ACC112 (cell line): ENCODE measurements around the gene STT3B.
"Not testable (repeated sequence)": the region's sequence is repeated elsewhere in the genome, so short reads cannot be mapped to it uniquely, and the experiment has no call there.

Source experiments
- H2AFZ ChIP-seq: fragments of 200-600 bp; sonication (generic); one replicate; pipeline ENCODE4 v1.6.0; 2017; ENCODE audit warnings: antibody characterized with exemption, low read length; ENCODE audit not compliant: unreplicated experiment
- H3K27ac ChIP-seq: fragments of 200-600 bp; sonication (generic); 2 replicates; pipeline ENCODE4 v1.5.1; 2014; ENCODE audit warnings: low read depth, mild to moderate bottlenecking, antibody characterized with exemption, low read length, moderate library complexity
- H3K27me3 ChIP-seq: fragments of 200-600 bp; sonication (generic); 2 replicates; pipeline ENCODE4 v1.6.1; 2014; ENCODE audit warnings: mild to moderate bottlenecking, antibody characterized with exemption, low read length, moderate library complexity, mixed read lengths; ENCODE audit not compliant: insufficient read depth
- H3K36me3 ChIP-seq: fragments of 200-600 bp; sonication (generic); 2 replicates; pipeline ENCODE4 v1.6.1; 2016; ENCODE audit warnings: mild to moderate bottlenecking, antibody characterized with exemption, low read length, moderate library complexity, mixed read lengths; ENCODE audit not compliant: insufficient read depth
- H3K4me1 ChIP-seq: fragments of 200-600 bp; sonication (generic); one replicate; pipeline ENCODE4 v1.6.1; 2016; ENCODE audit warnings: low read length, mixed read lengths; ENCODE audit not compliant: insufficient read depth, unreplicated experiment, control insufficient read depth
- H3K4me3 ChIP-seq: fragments of 200-600 bp; sonication (generic); 2 replicates; pipeline ENCODE4 v1.5.1; 2014; ENCODE audit warnings: mild to moderate bottlenecking, low read depth, low read length
- H3K79me2 ChIP-seq: fragments of 200-600 bp; sonication (generic); one replicate; pipeline ENCODE4 v1.6.0; 2016; ENCODE audit warnings: low read length; ENCODE audit not compliant: control insufficient read depth, unreplicated experiment, insufficient read depth

The STT3B gene

GRCh38 chr3:31499281-31499680, 33.4 kb upstream of the STT3B start:
- no peak overlapping the region for H3K4me3 ChIP-seq
- H3K36me3 ChIP-seq: no peaks in the 10 kb centered on the region
- peaks cover 6% of the 10 kb centered on the region for H3K4me1 ChIP-seq
- no peaks in the 10 kb centered on the region for H3K79me2 ChIP-seq
- no peak overlapping the region for H3K27ac ChIP-seq
- no peak overlapping the region for H2AFZ ChIP-seq
- H3K27me3 ChIP-seq: peaks cover 32% of the 10 kb centered on the region

DNA sequence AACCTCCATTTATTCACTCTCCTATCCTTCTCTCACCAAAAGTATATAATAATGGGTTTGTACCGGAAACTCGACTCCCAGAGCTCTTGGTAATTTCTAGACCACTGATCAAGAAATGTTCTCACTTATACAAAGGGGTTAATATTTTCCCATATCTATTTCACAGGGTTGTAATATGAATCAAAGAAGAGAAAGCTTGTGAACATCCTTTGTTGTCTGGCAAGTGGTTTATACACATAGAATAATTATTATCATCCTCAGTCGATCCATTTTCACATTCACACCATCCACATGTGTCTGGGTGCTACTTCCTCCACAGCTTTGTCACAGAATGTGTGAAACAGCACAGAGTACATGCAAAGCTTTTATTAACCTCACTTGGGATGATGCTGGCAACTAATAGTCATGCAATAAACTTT, 29.9 kb upstream of the STT3B start:
- Histone ChIP-seq H2AFZ (no peak overlapping the region), H3K4me1 (no peaks in the 10 kb centered on the region), H3K79me2 (no peaks in the 10 kb centered on the region), H3K4me3 (no peak overlapping the region), H3K27me3 (peaks cover 63% of the 10 kb centered on the region), H3K27ac (no peak overlapping the region), H3K36me3 (no peaks in the 10 kb centered on the region)

GRCh38 chr3:31503456-31503855, 29.3 kb upstream of the STT3B start:
- Histone ChIP-seq H3K79me2 (no peaks in the 10 kb centered on the region), H3K4me1 (no peaks in the 10 kb centered on the region), H3K27me3 (peaks cover 69% of the 10 kb centered on the region), H3K27ac (no peak overlapping the region), H3K4me3 (no peak overlapping the region), H2AFZ (no peak overlapping the region), H3K36me3 (no peaks in the 10 kb centered on the region)

GRCh38 chr3:31504230-31504629, 28.5 kb upstream of the STT3B start:
- Histone ChIP-seq H3K27me3 (peaks cover 77% of the 10 kb centered on the region), H3K79me2 (no peaks in the 10 kb centered on the region), H3K27ac (no peak overlapping the region), H3K4me1 (no peaks in the 10 kb centered on the region), H2AFZ (no peak overlapping the region), H3K4me3 (no peak overlapping the region), H3K36me3 (no peaks in the 10 kb centered on the region)

DNA sequence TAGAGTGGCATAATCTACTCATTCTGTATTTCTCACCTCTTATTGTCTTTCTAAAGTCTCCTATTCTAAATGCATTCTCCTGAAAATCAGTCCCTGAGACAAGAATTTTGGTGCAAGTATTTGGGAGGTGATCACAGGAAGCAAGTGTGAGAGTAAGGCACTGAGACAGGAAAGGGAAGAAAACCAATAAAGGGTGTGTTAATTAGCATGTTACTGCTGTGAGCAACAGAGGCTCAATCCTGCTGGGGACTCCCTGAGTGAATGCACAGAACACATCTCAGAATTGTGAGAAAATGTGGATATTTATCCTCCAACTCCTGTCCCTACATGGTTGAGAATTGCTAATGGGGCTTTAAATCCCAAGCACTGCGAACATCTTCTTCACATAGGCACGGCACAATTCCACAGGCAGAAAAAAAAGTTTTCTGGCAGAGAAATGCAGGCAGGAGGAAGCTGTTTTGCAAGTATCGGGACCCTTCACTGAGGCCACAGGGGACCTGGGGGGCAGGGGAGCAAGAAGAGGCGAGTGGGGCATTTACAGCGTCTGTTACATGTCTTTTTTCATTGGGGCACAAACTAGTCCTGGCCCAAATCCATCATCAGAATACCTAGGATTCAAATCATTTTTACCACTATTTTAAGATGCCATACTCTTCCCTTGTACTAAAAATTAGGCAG, 27.2 kb upstream of the STT3B start:
- Histone ChIP-seq H3K4me3 (no peak overlapping the region), H3K27ac (no peak overlapping the region), H3K4me1 (no peaks in the 10 kb centered on the region), H3K27me3 (peaks cover 79% of the 10 kb centered on the region), H3K36me3 (no peaks in the 10 kb centered on the region), H3K79me2 (no peaks in the 10 kb centered on the region), H2AFZ (no peak overlapping the region)

DNA sequence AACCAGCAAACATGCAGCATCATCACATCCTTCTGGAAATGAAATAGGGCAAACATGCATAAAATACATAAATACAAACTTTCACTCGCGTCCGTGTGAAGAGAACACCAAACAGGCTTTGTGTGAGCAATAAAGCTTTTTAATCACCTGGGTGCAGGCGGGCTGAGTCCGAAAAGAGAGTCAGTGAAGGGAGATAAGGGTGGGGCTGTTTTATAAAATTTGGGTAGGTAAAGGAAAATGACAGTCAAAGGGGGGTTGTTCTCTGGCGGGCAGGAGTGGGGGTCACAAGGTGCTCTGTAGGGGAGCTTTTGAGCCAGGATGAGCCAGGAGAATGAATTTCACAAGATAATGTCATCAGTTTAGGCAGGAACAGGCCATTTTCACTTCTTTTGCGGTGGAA, 26.2 kb upstream of the STT3B start:
- not testable (repeated sequence) for H3K4me3 ChIP-seq, H2AFZ ChIP-seq, H3K36me3 ChIP-seq, H3K27ac ChIP-seq, H3K79me2 ChIP-seq, H3K4me1 ChIP-seq
- H3K27me3 ChIP-seq: peaks cover 84% of the 10 kb centered on the region

DNA sequence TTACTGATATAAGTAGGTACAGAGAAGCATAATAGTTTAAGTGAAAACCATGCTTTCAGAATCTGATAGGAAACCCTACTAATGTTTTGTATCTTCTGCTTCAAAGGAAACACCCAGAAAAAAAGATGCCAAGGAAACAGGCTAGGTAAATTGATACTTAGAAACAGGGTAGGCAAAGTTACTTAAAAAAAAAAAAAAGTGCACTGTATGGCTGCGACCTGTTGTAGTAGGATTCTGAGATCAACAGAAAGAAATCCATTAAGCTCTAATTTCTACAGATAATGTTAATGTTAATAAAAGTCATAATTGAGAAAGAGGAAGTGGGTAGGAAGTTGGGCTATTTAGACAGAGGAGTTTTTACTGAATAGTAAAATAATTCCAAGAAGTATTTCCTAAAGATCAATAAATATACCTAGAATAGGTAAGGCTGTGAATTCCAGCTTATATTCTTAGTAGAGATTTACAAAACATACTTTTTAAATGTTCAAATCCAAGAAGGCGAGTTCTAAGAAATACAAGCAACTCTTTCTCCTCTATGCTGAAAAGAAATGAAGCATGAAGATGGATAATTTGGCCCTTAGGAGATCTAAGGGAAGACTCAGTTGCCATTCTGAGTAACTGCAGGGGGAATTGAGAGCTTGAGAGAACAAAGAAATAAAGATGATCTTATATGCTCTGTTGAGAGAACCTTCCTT, 24.1 kb upstream of the STT3B start:
- no peak overlapping the region for H3K4me3 ChIP-seq
- peaks cover 72% of the 10 kb centered on the region for H3K27me3 ChIP-seq
- H3K36me3 ChIP-seq: no peaks in the 10 kb centered on the region
- no peak overlapping the region for H2AFZ ChIP-seq
- H3K27ac ChIP-seq: no peak overlapping the region
- no peaks in the 10 kb centered on the region for H3K4me1 ChIP-seq
- no peaks in the 10 kb centered on the region for H3K79me2 ChIP-seq

DNA sequence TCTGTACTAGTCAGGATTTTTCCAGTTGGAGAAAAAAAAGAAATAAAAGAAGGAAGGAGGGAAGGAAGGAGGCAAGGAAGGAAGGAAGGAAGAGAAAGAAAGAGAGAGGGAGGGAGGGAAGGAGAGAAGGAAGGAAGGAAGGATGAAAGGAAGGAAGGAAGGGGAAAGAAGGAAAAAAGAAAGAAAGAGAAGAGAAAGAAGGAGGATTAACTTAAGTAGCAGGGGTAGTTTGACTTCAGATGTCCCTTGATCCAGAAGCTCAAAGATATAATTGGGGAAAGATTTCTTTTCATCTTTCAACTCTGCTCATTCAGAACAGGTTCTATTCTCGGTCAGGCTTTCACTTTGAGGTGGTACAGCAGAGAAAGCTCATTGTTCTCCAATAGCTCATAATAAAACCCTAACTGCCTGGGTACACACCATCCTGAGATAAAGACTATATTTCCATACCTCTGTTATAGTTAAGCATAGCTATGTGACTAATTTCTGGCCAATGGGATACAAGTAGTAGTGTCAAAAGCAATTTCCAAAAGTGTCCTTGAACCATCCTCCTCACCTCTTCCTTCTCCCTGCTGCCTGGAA, 23.5 kb upstream of the STT3B start:
- no peak overlapping the region for H3K4me3 ChIP-seq
- no peaks in the 10 kb centered on the region for H3K79me2 ChIP-seq
- H3K36me3 ChIP-seq: no peaks in the 10 kb centered on the region
- no peaks in the 10 kb centered on the region for H3K4me1 ChIP-seq
- peaks cover 66% of the 10 kb centered on the region for H3K27me3 ChIP-seq
- no peak overlapping the region for H3K27ac ChIP-seq
- no peak overlapping the region for H2AFZ ChIP-seq

GRCh38 chr3:31514570-31514969, 18.2 kb upstream of the STT3B start:
- H3K4me1 ChIP-seq: no peaks in the 10 kb centered on the region
- H3K27me3 ChIP-seq: peaks cover 18% of the 10 kb centered on the region
- no peak overlapping the region for H3K4me3 ChIP-seq
- no peaks in the 10 kb centered on the region for H3K79me2 ChIP-seq
- H2AFZ ChIP-seq: no peak overlapping the region
- no peak overlapping the region for H3K27ac ChIP-seq
- no peaks in the 10 kb centered on the region for H3K36me3 ChIP-seq

DNA sequence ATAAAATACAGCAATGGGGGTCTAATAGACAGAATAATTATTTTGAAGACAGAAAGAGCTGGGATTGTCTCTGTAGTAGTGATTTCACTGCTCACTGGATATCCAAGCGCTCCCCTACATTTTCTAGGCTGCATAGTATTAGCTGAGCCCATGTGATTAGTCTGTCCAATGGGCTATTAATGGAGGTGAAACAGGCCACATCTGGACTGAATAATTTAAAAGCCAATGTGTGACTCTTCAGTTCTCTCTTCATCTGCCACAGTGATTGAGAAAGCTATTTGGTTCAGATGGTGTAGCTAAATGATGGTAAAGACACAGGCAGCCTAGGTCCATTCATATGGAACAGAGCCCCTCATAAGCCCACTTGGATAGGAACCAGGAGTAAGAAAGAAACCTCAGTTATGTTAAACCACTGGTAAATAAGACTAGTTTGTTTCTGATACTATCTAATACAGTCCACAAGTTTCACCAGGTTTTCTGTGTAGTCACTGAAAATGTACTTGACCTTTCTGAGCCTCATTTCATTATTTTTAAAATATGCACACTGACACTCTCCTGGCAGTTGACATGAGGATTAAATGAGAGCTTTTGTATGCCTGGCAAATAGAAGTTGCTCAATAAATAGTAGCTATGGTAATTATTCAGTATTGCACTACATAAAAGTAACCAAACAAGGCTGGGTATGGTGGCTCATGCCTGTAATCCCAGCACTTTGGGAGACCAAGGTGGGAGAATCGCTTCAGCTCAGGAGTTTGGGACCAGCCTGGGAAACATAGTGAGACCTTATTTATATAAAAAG, 17.0 kb upstream of the STT3B start:
- Histone ChIP-seq H2AFZ (no peak overlapping the region), H3K4me3 (no peak overlapping the region), H3K27me3 (peaks cover 8% of the 10 kb centered on the region), H3K79me2 (no peaks in the 10 kb centered on the region), H3K36me3 (no peaks in the 10 kb centered on the region), H3K4me1 (no peaks in the 10 kb centered on the region), H3K27ac (no peak overlapping the region)
